ENCODE data around the gene TTC28. TPM values are rescaled to one million over a fixed set of nuclear protein-coding genes. Genes with fewer than 3 reads are reported as not detected.

Gene TTC28
- total and polyA plus RNA-seq, 10 of the 15 experiments (the other 5 are each of a cell fraction or from before 2014, with no cell fraction given), result 0.15 to 8.4 (median 1.4) TPM

DNA sequence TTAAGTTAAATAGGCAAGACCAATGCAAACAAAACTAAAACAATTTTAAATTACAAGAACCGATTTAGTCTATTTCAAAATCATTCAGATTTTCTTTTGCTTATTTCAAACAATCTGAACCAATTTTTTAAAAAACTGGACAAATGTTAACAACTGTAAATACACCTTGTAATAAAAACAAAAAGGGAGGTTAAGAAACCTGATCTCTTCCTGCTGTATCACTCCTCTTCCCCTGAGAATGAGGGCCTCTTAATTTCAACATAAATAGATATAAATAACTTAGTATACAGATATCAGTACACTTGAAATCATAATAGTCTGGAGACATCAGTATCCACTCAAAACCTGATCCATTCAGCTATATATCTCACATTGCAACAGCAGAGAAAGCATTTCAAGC lies 346.6 kb downstream of the TTC28 start:
- H3K27me3 ChIP-seq (replicated peaks in 1 of 2; ENCODE audit: control insufficient read depth in 2 of 2, insufficient read depth in 2 of 2, low read length in 1 of 2), result no peaks in the 10 kb centered on the region
- SMC1A ChIA-PET (ENCODE audit: uncharacterized antibody, unreplicated experiment), result no interaction called here
- no TSS peak for BruUV-seq (replicated peaks)

More for the DNA sequence above, 346.6 kb downstream of the TTC28 start:
- no peak for FAIRE-seq
- no peak overlapping the region for H2AFZ ChIP-seq (ENCODE audit: control insufficient read depth, low read depth, low read length)
- intact Hi-C loops (cut with micrococcal nuclease; ENCODE audit: unreplicated experiment), result no loop called here
- no peak overlapping the region for H3K27ac ChIP-seq (ENCODE audit: control insufficient read depth, insufficient read depth)
- H4K20me1 ChIP-seq (ENCODE audit: control insufficient read depth, insufficient read depth), result no peaks in the 10 kb centered on the region
- H3K4me3 ChIP-seq, result no peak overlapping the region
- no peak for ATAC-seq
- WGBS (ENCODE audit: insufficient coverage, insufficient replicate concordance, low lambda C conversion rate, missing lambda C conversion rate), result 0% methylated on average over 1 of the region's 1 CpG
- no peaks in the 10 kb centered on the region for H3K79me2 ChIP-seq (ENCODE audit: control insufficient read depth, insufficient read depth, low read length)
- ChIA-PET RAD21 (ENCODE audit: unreplicated experiment) (no interaction called here), POLR2A (no interaction called here), CTCF (no interaction called here)
- H3K4me1 ChIP-seq (ENCODE audit: control insufficient read depth, insufficient read depth, low read length), result no peaks in the 10 kb centered on the region
- TF ChIP-seq NRF1 (conservative IDR thresholded peaks at IDR 0.05; ENCODE audit: low read depth, low read length) (no peak), TCF3 (IDR thresholded peaks at IDR 0.05; ENCODE audit: borderline replicate concordance, insufficient read depth, low read depth, low read length) (no peak), NFIC (IDR thresholded peaks at IDR 0.05; ENCODE audit: low read depth, low read length) (no peak), CHD4 (IDR thresholded peaks at IDR 0.05) (no peak), RBBP5 (conservative IDR thresholded peaks at IDR 0.05) (no peak), TBL1XR1 (IDR thresholded peaks at IDR 0.05; ENCODE audit: low read depth, low read length) (no peak), SREBF2 (IDR thresholded peaks at IDR 0.05; ENCODE audit: low read length) (no peak), MXI1 (IDR thresholded peaks at IDR 0.05; ENCODE audit: low read depth, low read length) (no peak), TCF7 (IDR thresholded peaks at IDR 0.05; ENCODE audit: borderline replicate concordance) (no peak), GABPA (IDR thresholded peaks at IDR 0.05; ENCODE audit: low read depth) (no peak), HDAC2 (IDR thresholded peaks at IDR 0.05) (no peak), KDM1A (IDR thresholded peaks at IDR 0.05; ENCODE audit: borderline replicate concordance) (no peak), FOS (IDR thresholded peaks at IDR 0.05; ENCODE audit: borderline replicate concordance, extremely low read depth, insufficient read length) (no peak)
- TF ChIP-seq, protein P1, sequence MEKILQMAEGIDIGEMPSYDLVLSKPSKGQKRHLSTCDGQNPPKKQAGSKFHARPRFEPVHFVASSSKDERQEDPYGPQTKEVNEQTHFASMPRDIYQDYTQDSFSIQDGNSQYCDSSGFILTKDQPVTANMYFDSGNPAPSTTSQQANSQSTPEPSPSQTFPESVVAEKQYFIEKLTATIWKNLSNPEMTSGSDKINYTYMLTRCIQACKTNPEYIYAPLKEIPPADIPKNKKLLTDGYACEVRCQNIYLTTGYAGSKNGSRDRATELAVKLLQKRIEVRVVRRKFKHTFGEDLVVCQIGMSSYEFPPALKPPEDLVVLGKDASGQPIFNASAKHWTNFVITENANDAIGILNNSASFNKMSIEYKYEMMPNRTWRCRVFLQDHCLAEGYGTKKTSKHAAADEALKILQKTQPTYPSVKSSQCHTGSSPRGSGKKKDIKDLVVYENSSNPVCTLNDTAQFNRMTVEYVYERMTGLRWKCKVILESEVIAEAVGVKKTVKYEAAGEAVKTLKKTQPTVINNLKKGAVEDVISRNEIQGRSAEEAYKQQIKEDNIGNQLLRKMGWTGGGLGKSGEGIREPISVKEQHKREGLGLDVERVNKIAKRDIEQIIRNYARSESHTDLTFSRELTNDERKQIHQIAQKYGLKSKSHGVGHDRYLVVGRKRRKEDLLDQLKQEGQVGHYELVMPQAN (conservative IDR thresholded peaks at IDR 0.05), result no peak
- TF ChIP-seq, protein P2, sequence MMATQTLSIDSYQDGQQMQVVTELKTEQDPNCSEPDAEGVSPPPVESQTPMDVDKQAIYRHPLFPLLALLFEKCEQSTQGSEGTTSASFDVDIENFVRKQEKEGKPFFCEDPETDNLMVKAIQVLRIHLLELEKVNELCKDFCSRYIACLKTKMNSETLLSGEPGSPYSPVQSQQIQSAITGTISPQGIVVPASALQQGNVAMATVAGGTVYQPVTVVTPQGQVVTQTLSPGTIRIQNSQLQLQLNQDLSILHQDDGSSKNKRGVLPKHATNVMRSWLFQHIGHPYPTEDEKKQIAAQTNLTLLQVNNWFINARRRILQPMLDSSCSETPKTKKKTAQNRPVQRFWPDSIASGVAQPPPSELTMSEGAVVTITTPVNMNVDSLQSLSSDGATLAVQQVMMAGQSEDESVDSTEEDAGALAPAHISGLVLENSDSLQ (IDR thresholded peaks at IDR 0.05), result no peak
- TF ChIP-seq, protein P3, sequence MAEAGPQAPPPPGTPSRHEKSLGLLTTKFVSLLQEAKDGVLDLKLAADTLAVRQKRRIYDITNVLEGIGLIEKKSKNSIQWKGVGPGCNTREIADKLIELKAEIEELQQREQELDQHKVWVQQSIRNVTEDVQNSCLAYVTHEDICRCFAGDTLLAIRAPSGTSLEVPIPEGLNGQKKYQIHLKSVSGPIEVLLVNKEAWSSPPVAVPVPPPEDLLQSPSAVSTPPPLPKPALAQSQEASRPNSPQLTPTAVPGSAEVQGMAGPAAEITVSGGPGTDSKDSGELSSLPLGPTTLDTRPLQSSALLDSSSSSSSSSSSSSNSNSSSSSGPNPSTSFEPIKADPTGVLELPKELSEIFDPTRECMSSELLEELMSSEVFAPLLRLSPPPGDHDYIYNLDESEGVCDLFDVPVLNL (IDR thresholded peaks at IDR 0.05; ENCODE audit: low read depth, low read length), result no peak
- TF ChIP-seq, protein P4, sequence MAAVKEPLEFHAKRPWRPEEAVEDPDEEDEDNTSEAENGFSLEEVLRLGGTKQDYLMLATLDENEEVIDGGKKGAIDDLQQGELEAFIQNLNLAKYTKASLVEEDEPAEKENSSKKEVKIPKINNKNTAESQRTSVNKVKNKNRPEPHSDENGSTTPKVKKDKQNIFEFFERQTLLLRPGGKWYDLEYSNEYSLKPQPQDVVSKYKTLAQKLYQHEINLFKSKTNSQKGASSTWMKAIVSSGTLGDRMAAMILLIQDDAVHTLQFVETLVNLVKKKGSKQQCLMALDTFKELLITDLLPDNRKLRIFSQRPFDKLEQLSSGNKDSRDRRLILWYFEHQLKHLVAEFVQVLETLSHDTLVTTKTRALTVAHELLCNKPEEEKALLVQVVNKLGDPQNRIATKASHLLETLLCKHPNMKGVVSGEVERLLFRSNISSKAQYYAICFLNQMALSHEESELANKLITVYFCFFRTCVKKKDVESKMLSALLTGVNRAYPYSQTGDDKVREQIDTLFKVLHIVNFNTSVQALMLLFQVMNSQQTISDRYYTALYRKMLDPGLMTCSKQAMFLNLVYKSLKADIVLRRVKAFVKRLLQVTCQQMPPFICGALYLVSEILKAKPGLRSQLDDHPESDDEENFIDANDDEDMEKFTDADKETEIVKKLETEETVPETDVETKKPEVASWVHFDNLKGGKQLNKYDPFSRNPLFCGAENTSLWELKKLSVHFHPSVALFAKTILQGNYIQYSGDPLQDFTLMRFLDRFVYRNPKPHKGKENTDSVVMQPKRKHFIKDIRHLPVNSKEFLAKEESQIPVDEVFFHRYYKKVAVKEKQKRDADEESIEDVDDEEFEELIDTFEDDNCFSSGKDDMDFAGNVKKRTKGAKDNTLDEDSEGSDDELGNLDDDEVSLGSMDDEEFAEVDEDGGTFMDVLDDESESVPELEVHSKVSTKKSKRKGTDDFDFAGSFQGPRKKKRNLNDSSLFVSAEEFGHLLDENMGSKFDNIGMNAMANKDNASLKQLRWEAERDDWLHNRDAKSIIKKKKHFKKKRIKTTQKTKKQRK (IDR thresholded peaks at IDR 0.05; ENCODE audit: low read depth, low read length), result no peak
- no peak overlapping the region for H3K9ac ChIP-seq (ENCODE audit: control insufficient read depth, insufficient read depth, low read length)
- no peak overlapping the region for H3K4me2 ChIP-seq (ENCODE audit: control insufficient read depth, insufficient read depth)
- no peaks in the 10 kb centered on the region for H3K36me3 ChIP-seq (ENCODE audit: control insufficient read depth in 2 of 2, insufficient read depth in 2 of 2, low read length in 1 of 2)
- no peaks in the 10 kb centered on the region for H3K9me3 ChIP-seq (replicated peaks; ENCODE audit: control insufficient read depth, insufficient read depth, low read length)
- no peak for DNase-seq (ENCODE audit: low read depth, low spot score)
- in situ Hi-C loops (cut with MboI), result no loop called here

Measured in GM12878 (cell line).